Measurements from ENCODE around the gene TMEM119.
"Not testable (repeated sequence)": the region's sequence is repeated elsewhere in the genome, so short reads cannot be mapped to it uniquely, and the experiment has no call there.

The TMEM119 gene

GRCh38 chr12:108563136-108563803 lies 34.6 kb downstream of the TMEM119 start:
- peak; percentile 67 for DNase-seq

DNA sequence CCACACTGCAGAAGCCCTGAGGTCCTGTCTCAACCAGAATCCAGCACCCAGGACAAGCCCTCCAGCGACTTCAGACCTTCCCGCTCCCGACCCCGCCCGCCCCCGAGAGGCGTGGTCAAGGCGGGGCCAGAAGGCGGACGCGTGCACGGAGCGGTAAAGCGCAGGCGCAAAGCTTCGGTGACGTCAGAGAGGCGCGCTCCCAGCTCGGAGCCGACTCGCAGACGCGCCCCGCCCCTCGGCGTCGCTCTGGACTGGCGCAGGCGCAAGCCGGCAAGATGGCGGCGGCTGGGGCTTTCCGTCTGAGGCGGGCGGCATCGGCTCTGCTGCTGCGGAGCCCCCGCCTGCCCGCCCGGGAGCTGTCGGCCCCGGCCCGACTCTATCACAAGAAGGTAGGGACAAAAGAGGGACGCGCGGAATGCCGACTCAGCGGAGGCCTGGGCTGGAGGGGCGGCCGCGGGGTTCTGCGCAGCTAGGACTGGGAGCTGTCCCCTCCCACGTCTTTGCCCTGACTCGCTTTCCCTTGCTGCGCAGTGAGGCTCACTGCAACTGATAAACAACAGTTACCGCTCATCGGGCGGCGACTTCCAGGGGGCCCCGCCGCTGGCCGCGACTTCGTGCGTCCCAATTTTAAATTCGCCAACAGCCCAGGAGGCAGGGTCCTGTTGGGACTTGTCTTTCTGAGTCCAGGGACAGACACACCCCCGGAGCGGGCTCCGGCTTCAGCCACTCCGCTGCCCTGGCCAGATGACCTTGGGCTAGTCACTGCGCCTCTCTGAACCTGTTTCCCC lies 35.3 kb downstream of the TMEM119 start, which contains the start of gene ISCU:
ISCU (plus strand) TSS at position 249 of the 788 bp plus-strand sequence; CDS start at position 276, 27 bp downstream.
- peak; percentile 73 for DNase-seq

DNA sequence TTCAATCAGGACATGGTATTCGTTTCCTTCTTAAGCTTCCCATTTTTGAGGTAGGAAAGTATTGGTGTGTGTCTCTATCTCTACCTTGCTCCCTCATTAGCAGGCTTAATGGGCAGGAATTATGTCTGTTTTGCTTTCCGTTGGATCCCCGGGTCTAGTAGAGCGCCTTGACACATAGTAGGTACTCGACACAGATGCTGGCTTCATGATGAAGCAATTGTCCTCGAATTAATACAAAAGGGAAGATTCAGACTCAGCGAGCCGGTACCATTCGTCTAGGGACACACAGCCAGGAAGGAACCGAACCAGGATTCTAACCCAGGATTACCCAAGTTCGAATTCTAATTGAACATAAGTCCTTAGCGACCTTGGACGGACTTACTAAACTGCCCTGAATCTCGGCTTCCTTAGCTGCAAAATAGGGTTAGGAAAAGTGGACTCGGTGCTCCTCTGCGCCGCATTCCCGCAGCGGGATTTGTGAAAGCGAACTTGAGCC lies 36.0 kb downstream of the TMEM119 start:
- DNase-seq = no peak

- peak; percentile 77 for DNase-seq
Observed at GRCh38 chr12:108560752-108561719, 36.8 kb downstream of the TMEM119 start, which contains the start of gene SART3. Gene SART3 (minus strand): TSS chr12:108561173. CDS start chr12:108561154, 19 bp downstream.

DNA sequence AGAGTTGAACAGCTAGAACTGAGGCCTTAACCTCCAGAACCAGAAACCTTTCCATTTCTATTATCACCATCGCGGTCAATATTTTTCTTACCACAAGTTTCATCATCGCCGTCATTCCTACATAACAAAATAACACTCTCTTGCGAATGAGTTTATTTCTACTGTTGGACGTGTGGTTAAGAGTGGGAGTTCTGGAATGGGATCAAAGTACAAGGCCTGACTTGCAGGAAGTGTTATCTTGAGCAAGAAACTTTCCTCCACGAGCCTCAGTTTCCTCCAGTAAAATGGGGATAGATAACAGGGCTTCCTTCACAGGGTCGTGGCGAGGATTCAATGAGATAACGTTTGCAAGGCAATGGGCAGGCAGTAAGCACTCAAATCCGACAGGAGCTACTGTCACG lies 37.6 kb downstream of the TMEM119 start:
- DNase-seq = no peak

GRCh38 chr12:108559748-108560147 lies 38.1 kb downstream of the TMEM119 start:
- DNase-seq = no peak

DNA sequence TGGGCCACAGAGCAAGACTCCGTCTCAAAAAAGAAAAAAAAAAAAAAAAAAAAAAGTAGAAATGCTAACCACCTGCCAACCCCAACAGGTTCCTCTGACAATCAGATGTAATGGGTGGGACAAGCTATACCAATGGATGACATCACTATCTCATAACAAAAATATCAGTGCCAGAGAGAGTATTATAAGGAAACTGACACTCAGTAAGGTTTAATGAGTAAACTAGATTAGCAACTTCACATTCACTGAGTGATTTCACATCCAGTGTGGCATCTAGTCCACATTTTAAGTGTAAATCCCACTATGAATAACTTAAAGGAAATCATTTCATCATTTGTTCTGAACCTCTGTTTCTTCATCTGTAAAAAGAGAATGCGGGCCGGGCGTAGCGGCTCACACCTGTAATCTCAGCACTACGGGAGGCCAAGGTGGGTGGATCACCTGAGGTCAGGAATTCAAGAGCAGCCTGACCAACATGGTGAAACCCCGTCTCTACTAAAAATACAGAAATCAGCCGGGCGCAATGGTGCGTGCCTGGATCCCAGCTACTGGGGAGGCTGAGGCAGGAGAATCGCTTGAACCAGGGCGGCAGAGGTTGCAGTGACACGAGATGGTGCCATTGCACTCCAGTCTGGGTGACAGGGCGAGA lies 38.8 kb downstream of the TMEM119 start:
- DNase-seq = no peak

DNA sequence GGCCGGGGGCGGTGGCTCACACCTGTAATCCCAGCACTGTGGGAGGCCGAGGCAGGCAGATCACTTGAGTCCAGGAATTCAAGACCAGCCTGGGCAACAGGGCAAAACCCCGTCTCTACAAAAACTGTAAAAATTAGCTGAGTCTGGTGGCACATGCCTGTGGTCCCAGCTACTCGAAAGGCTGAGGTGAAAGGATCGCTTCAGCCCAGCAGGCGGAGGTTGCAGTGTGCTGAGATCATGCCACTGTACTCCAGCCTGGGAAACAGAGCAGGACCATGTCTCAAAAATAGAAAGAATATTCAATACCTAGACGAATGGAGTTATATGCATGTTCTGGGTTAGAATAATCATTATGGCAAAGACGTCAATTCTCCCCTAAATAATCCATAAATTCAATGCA lies 42.5 kb downstream of the TMEM119 start:
- DNase-seq = not testable (repeated sequence)

- no peak for DNase-seq
Observed at GRCh38 chr12:108553799-108554198, 44.1 kb downstream of the TMEM119 start.

GRCh38 chr12:108551535-108551934 lies 46.3 kb downstream of the TMEM119 start:
- DNase-seq = no peak

- no peak for DNase-seq
Observed at GRCh38 chr12:108548954-108549521, 48.8 kb downstream of the TMEM119 start.

DNA sequence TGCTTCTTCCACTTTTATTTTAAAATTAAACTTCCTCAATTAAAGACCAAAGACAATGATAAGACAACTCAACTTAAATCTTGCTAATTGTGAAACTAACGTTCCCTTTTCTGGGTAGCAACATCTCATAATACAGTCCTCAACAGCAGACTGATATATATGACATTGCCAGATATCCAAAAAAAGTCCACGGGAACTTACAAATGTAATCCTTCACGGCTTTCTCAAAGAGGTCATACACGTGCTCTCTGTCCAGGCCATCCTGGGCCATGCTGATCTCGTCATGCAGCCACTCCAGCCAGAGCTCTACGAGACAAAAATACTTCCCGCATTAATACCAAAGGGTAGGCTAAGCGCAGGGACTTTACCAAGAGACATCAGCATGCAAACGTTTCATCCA lies 50.2 kb downstream of the TMEM119 start:
- no peak for DNase-seq

DNA sequence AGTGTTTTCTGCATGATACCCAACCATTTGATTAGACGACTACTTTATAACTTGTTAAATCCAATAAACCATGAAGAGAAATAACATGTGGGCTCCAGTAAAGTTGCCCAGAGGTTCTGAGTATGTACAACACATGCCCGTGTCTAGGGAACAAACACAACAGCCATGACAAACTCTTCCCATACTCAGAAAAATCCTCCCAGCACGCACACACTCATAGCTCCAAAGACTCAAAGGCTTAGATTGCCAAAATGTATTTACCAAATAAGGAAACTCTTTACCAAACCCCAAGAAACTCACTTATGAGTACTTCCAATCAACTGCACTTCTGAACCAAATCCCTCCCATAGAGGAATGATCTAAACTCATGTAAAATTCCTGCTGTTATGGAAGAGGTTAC lies 54.2 kb downstream of the TMEM119 start:
- DNase-seq = no peak

GRCh38 chr12:108542320-108542719 lies 55.6 kb downstream of the TMEM119 start:
- no peak for DNase-seq
